ENCODE data around the gene ENSA.
A peak's percentile ranks its signal among the peaks of the same experiment; 100 is the strongest.

DNA sequence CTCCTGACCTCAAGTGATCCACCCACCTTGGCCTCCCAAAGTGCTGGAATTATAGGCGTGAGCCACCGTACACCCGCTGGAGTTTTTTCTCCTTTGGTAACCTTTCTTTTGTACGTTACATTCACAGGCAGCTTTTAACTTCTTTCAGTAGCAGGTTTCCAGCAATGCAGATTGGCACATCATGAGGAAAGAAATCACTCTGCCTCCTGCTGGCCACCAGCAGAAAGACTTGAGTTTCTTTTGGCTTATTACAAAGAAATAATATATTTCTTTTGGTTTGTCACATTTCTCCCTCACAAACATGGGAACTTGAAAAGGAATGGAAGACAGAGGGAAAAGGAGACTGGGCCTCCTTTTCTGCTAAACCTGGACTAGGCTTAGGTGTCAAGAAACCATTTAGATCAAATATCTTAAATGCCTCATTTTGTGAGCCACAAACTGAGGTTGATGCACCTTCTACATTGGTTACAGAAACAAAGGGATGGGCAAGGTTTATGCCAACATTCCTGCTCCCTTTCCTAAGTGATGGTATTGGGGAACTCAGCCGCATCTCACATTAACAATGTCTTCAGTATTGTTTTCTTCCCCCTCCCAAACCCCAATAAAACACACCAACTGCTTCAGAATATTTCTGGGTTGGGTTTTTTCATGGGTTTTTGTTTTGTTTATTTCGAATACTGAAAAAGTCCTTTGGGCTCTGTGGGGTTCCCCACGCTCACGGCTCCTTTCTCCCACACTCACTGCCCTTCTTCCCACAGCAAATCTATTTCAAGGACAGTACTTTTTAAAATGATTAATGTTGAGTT, 7.7 kb downstream of the ENSA start:
- TF ChIP-seq, protein P1, sequence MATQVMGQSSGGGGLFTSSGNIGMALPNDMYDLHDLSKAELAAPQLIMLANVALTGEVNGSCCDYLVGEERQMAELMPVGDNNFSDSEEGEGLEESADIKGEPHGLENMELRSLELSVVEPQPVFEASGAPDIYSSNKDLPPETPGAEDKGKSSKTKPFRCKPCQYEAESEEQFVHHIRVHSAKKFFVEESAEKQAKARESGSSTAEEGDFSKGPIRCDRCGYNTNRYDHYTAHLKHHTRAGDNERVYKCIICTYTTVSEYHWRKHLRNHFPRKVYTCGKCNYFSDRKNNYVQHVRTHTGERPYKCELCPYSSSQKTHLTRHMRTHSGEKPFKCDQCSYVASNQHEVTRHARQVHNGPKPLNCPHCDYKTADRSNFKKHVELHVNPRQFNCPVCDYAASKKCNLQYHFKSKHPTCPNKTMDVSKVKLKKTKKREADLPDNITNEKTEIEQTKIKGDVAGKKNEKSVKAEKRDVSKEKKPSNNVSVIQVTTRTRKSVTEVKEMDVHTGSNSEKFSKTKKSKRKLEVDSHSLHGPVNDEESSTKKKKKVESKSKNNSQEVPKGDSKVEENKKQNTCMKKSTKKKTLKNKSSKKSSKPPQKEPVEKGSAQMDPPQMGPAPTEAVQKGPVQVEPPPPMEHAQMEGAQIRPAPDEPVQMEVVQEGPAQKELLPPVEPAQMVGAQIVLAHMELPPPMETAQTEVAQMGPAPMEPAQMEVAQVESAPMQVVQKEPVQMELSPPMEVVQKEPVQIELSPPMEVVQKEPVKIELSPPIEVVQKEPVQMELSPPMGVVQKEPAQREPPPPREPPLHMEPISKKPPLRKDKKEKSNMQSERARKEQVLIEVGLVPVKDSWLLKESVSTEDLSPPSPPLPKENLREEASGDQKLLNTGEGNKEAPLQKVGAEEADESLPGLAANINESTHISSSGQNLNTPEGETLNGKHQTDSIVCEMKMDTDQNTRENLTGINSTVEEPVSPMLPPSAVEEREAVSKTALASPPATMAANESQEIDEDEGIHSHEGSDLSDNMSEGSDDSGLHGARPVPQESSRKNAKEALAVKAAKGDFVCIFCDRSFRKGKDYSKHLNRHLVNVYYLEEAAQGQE (IDR thresholded peaks at IDR 0.05; ENCODE audit: low read depth), result no peak
- TF ChIP-seq CEBPB (IDR thresholded peaks at IDR 0.05) (0 out of 2 replicates have a peak, but pooled peaks have one; percentile 7), YY1 (IDR thresholded peaks at IDR 0.05; ENCODE audit: low read depth) (no peak), CREB1 (IDR thresholded peaks at IDR 0.05; ENCODE audit: low read depth) (no peak), TCF12 (IDR thresholded peaks at IDR 0.05; ENCODE audit: low read depth) (no peak), EP300 (IDR thresholded peaks at IDR 0.05; ENCODE audit: borderline replicate concordance) (no peak), TEAD4 (IDR thresholded peaks at IDR 0.05) (no peak), TAF1 (IDR thresholded peaks at IDR 0.05; ENCODE audit: low read depth) (no peak), NFIC (IDR thresholded peaks at IDR 0.05) (no peak), RAD21 (IDR thresholded peaks at IDR 0.05; ENCODE audit: low read depth) (peak; percentile 42), EGR1 (IDR thresholded peaks at IDR 0.05) (no peak)
- TF ChIP-seq, protein P2, sequence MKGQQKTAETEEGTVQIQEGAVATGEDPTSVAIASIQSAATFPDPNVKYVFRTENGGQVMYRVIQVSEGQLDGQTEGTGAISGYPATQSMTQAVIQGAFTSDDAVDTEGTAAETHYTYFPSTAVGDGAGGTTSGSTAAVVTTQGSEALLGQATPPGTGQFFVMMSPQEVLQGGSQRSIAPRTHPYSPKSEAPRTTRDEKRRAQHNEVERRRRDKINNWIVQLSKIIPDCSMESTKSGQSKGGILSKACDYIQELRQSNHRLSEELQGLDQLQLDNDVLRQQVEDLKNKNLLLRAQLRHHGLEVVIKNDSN (IDR thresholded peaks at IDR 0.05), result no peak
- TF ChIP-seq, protein P3, sequence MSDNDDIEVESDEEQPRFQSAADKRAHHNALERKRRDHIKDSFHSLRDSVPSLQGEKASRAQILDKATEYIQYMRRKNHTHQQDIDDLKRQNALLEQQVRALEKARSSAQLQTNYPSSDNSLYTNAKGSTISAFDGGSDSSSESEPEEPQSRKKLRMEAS (IDR thresholded peaks at IDR 0.05), result no peak

Measured in Ishikawa (cell line).